GM23338 (cell line): ENCODE data around the gene AGTRAP.

ENCODE experiments used
- CTCF ChIP-seq, 2 experiments: fragments of 200-600 bp in 1 of 2; sonication (generic) in 1 of 2; conservative IDR thresholded peaks; 2 replicates each; pipeline versions ENCODE4 v1.5.1 to v1.6.1; 2016 to 2017; ENCODE audit warnings: antibody characterized with exemption in 2 of 2, low read depth in 2 of 2, mild to moderate bottlenecking in 2 of 2, moderate library complexity in 1 of 2
- EZH2 ChIP-seq: fragments of 200-600 bp; sonication (generic); IDR thresholded peaks from one replicate; pipeline ENCODE4 v1.8.0; 2017; ENCODE audit warnings: antibody characterized with exemption, mild to moderate bottlenecking, low read depth; ENCODE audit not compliant: unreplicated experiment
- POLR2AphosphoS5 ChIP-seq: IDR thresholded peaks from 2 replicates; pipeline ENCODE4 v1.6.1; 2016; ENCODE audit warnings: antibody characterized with exemption, low read depth
- STAT1 ChIP-seq: IDR thresholded peaks from one replicate; pipeline ENCODE4 v1.6.1; 2016; ENCODE audit warnings: antibody characterized with exemption; ENCODE audit not compliant: unreplicated experiment
- ZNF331 ChIP-seq: fragments of 250-450 bp; sonication (Bioruptor Pico); IDR thresholded peaks from 2 replicates; pipeline ENCODE4 v1.5.0; 2020; ENCODE audit warnings: low read depth, mild to moderate bottlenecking, moderate library complexity

- TF ChIP-seq CTCF (conservative IDR thresholded peaks at IDR 0.05; ENCODE audit: low read depth in 2 of 2) (no peak), STAT1 (no peak), EZH2 (no peak), POLR2AphosphoS5 (no peak), ZNF331 (CRISPR knock-in tag) (no peak)
Observed at GRCh38 chr1:11746092-11746491, 10.2 kb downstream of the AGTRAP start.
